NCI-H510A treated with DMSO at 0.1 percent for 48 hours (cell line): ENCODE results near the gene KRT80.

Experiments
- DNase-seq: peaks from one replicate; lab custom pipeline; 2025; lab: John Stamatoyannopoulos, UW

Gene KRT80

GRCh38 chr12:52130711-52131110 lies 61.1 kb downstream of the KRT80 start:
- DNase-seq, result peak; percentile 83

- no peak for DNase-seq
Observed at GRCh38 chr12:52127683-52128450, 63.9 kb downstream of the KRT80 start.

GRCh38 chr12:52126605-52127578 lies 64.9 kb downstream of the KRT80 start:
- DNase-seq, result no peak

GRCh38 chr12:52126050-52126604 lies 65.7 kb downstream of the KRT80 start:
- DNase-seq, result no peak

GRCh38 chr12:52125476-52125900 lies 66.3 kb downstream of the KRT80 start:
- peak; percentile 46 for DNase-seq

- DNase-seq, result no peak
Observed at GRCh38 chr12:52123487-52124186, 68.2 kb downstream of the KRT80 start.

- DNase-seq, result no peak
Observed at GRCh38 chr12:52122904-52123303, 68.9 kb downstream of the KRT80 start.

- no peak for DNase-seq
Observed at GRCh38 chr12:52122540-52122871, 69.3 kb downstream of the KRT80 start.

GRCh38 chr12:52121824-52122539 lies 69.8 kb downstream of the KRT80 start:
- peak; percentile 80 for DNase-seq

GRCh38 chr12:52120951-52121823 lies 70.6 kb downstream of the KRT80 start:
- no peak for DNase-seq

GRCh38 chr12:52119398-52120254 lies 72.2 kb downstream of the KRT80 start:
- peak; percentile 96 for DNase-seq
